WTC11 (cell line): ENCODE results near the gene LHX4. TPM values are rescaled to one million over a fixed set of nuclear protein-coding genes. Genes with fewer than 3 reads are reported as not detected.
A peak's percentile ranks its signal among the peaks of the same experiment; 100 is the strongest.

Source experiments
- ATAC-seq: fragments of 200-7000 bp; cut with Tn5 transposase; 2 replicates; pipeline ENCODE4 v1.10.0; 2021; ENCODE audit warnings: mild to moderate bottlenecking, moderate library complexity
- CTCF ChIA-PET: fragments of 300-600 bp; sonication (Branson Sonifier 250); formaldehyde crosslinking; loops from one replicate; lab custom pipeline; 2021; ENCODE audit warnings: antibody characterized with exemption; lab: Charles Lee
- POLR2A ChIA-PET: fragments of 350-600 bp; sonication (Branson Sonifier 250); formaldehyde crosslinking; loops from one replicate; lab custom pipeline; 2021; ENCODE audit warnings: antibody characterized with exemption; lab: Charles Lee
- DNase-seq: peaks from one replicate; pipeline ENCODE4 v3.0.0; 2021; ENCODE audit warnings: low spot score
- H3K27ac Mint-ChIP-seq: 2 replicates; pipeline ENCODE4 v1.8.0; 2021; ENCODE audit warnings: mixed read lengths
- H3K27me3 Mint-ChIP-seq: 2 replicates; pipeline ENCODE4 v1.8.0; 2021; ENCODE audit warnings: low read depth, mild to moderate bottlenecking, moderate library complexity, mixed read lengths
- H3K36me3 Mint-ChIP-seq: 2 replicates; pipeline ENCODE4 v1.8.0; 2021; ENCODE audit warnings: mixed read lengths
- H3K4me1 Mint-ChIP-seq: 2 replicates; pipeline ENCODE4 v1.8.0; 2022; ENCODE audit warnings: mixed read lengths
- H3K4me3 Mint-ChIP-seq: 2 replicates; pipeline ENCODE4 v1.8.0; 2021; ENCODE audit warnings: mild to moderate bottlenecking, moderate library complexity, mixed read lengths
- H3K9me3 Mint-ChIP-seq: 2 replicates; pipeline ENCODE4 v1.8.0; 2021; ENCODE audit warnings: mixed read lengths
- AR ChIP-seq: fragments of 250-450 bp; sonication (Bioruptor Pico); IDR thresholded peaks from 2 replicates; pipeline ENCODE4 v1.9.0; 2021; ENCODE audit warnings: mild to moderate bottlenecking
- CBFB ChIP-seq: sonication (generic); formaldehyde crosslinking; IDR thresholded peaks from 2 replicates; pipeline ENCODE4 v1.8.1; 2022; ENCODE audit warnings: mild to moderate bottlenecking, low read depth, missing genetic modification reagents
- CTCF ChIP-seq: fragments of 200-600 bp; IDR thresholded peaks from 2 replicates; pipeline ENCODE4 v1.8.0; 2022; ENCODE audit warnings: antibody characterized with exemption
- E2F4 ChIP-seq: sonication (generic); formaldehyde crosslinking; IDR thresholded peaks from 2 replicates; pipeline ENCODE4 v1.8.1; 2022; ENCODE audit warnings: low read depth, mild to moderate bottlenecking, moderate library complexity, missing genetic modification reagents, borderline replicate concordance
- E2F5 ChIP-seq: sonication (generic); formaldehyde crosslinking; IDR thresholded peaks from 2 replicates; pipeline ENCODE4 v1.8.1; 2022; ENCODE audit warnings: mild to moderate bottlenecking, moderate library complexity, missing genetic modification reagents
- ELF4 ChIP-seq: sonication (generic); formaldehyde crosslinking; IDR thresholded peaks from 2 replicates; pipeline ENCODE4 v1.8.1; 2022; ENCODE audit warnings: low read depth, mild to moderate bottlenecking, moderate library complexity, missing genetic modification reagents
- ETV6 ChIP-seq: sonication (generic); formaldehyde crosslinking; IDR thresholded peaks from 2 replicates; pipeline ENCODE4 v1.8.1; 2022; ENCODE audit warnings: mild to moderate bottlenecking, missing genetic modification reagents
- FOXJ3 ChIP-seq: sonication (generic); formaldehyde crosslinking; IDR thresholded peaks from 2 replicates; pipeline ENCODE4 v1.9.0; 2021; ENCODE audit warnings: missing genetic modification reagents, mild to moderate bottlenecking, borderline replicate concordance
- FOXP4 ChIP-seq: sonication (generic); formaldehyde crosslinking; IDR thresholded peaks from 2 replicates; pipeline ENCODE4 v1.8.0; 2022; ENCODE audit warnings: mild to moderate bottlenecking, missing genetic modification reagents
- MAX ChIP-seq: sonication (generic); formaldehyde crosslinking; IDR thresholded peaks from 2 replicates; pipeline ENCODE4 v1.8.0; 2022; ENCODE audit warnings: mild to moderate bottlenecking, missing genetic modification reagents
- MLX ChIP-seq: sonication (generic); formaldehyde crosslinking; IDR thresholded peaks from 2 replicates; pipeline ENCODE4 v1.8.1; 2023; ENCODE audit warnings: mild to moderate bottlenecking, missing genetic modification reagents, moderate library complexity
- NFATC4 ChIP-seq: fragments of 250-450 bp; sonication (Bioruptor Pico); IDR thresholded peaks from 2 replicates; pipeline ENCODE4 v1.9.0; 2021; ENCODE audit warnings: mild to moderate bottlenecking
- PREB ChIP-seq: sonication (generic); formaldehyde crosslinking; IDR thresholded peaks from 2 replicates; pipeline ENCODE4 v1.8.1; 2022; ENCODE audit warnings: mild to moderate bottlenecking, missing genetic modification reagents, moderate library complexity, borderline replicate concordance
- ZBTB43 ChIP-seq: sonication (generic); formaldehyde crosslinking; IDR thresholded peaks from 2 replicates; pipeline ENCODE4 v1.8.1; 2023; ENCODE audit warnings: mild to moderate bottlenecking, missing genetic modification reagents
- ZNF138 ChIP-seq: sonication (generic); formaldehyde crosslinking; conservative IDR thresholded peaks from 2 replicates; pipeline ENCODE4 v1.8.1; 2022; ENCODE audit warnings: mild to moderate bottlenecking, moderate library complexity, missing genetic modification reagents
- ZNF423 ChIP-seq: fragments of 250-450 bp; sonication (Bioruptor Pico); IDR thresholded peaks from 2 replicates; pipeline ENCODE4 v2.1.2; 2022; ENCODE audit warnings: mild to moderate bottlenecking, moderate library complexity
- total RNA-seq: library from RNA; stranded (reverse); gene quantifications from 3 replicates; pipeline ENCODE4 v1.2.3, GENCODE V29; 2021

Gene LHX4
- total RNA-seq, 1 experiment from 2014 or later: 19.2 TPM

- Mint-ChIP-seq H3K27ac (peak overlapping the region; percentile 84), H3K36me3 (peaks cover 48% of the 10 kb centered on the region), H3K27me3 (no peaks in the 10 kb centered on the region), H3K4me1 (peaks cover 27% of the 10 kb centered on the region), H3K9me3 (peaks cover 13% of the 10 kb centered on the region), H3K4me3 (no peak overlapping the region)
- ChIA-PET CTCF (interaction anchor here (0.6 to 1.9 kb wide), 8 partner anchors 12 to 138 kb away, joined by 3 to 7 read pairs (median 4); no protein-coding TSS in a partner anchor), POLR2A (interaction anchor here (0.7 to 1.0 kb wide), 2 partner anchors 10 to 74 kb away, joined by 3 read pairs; no protein-coding TSS in a partner anchor)
- peak; percentile 68 for ATAC-seq
- DNase-seq: no peak
- TF ChIP-seq E2F5 (CRISPR knock-in tag) (no peak), PREB (no peak), CBFB (CRISPR knock-in tag) (no peak), ZNF423 (CRISPR knock-in tag) (no peak), ZBTB43 (CRISPR knock-in tag) (no peak), AR (no peak), ELF4 (CRISPR knock-in tag) (no peak), E2F4 (CRISPR knock-in tag) (no peak), NFATC4 (CRISPR knock-in tag) (no peak), CTCF (no peak), FOXJ3 (CRISPR knock-in tag) (no peak), MAX (no peak)
These were observed 47.6 kb downstream of the LHX4 start for GRCh38 chr1:180277476-180278193.

- peaks cover 32% of the 10 kb centered on the region for H3K4me1 Mint-ChIP-seq
- H3K27me3 Mint-ChIP-seq: no peaks in the 10 kb centered on the region
- no peak for DNase-seq
- peaks cover 13% of the 10 kb centered on the region for H3K9me3 Mint-ChIP-seq
- no peak overlapping the region for H3K4me3 Mint-ChIP-seq
- CTCF ChIA-PET: interaction anchor here (0.5 to 1.9 kb wide), 9 partner anchors 12 to 692 kb away, joined by 3 to 7 read pairs (median 4); no protein-coding TSS in a partner anchor
- TF ChIP-seq MLX (CRISPR knock-in tag) (no peak), FOXP4 (CRISPR knock-in tag) (no peak), ZNF138 (no peak), ETV6 (CRISPR knock-in tag) (no peak), E2F4 (CRISPR knock-in tag) (no peak)
- peak overlapping the region; percentile 84 for H3K27ac Mint-ChIP-seq
- peaks cover 43% of the 10 kb centered on the region for H3K36me3 Mint-ChIP-seq
- POLR2A ChIA-PET: interaction anchor here (0.7 to 1.0 kb wide), 3 partner anchors 10 to 74 kb away, joined by 3 to 4 read pairs (median 3); no protein-coding TSS in a partner anchor
- peak; percentile 13; the same call in 1 of the 2 replicates for ATAC-seq
These were observed 48.1 kb downstream of the LHX4 start for GRCh38 chr1:180278194-180278515.
